HCT116 (cell line): ENCODE data around the gene ISYNA1. TPM values are rescaled to one million over a fixed set of nuclear protein-coding genes. Genes with fewer than 3 reads are reported as not detected.

Experiments
- ATAC-seq: fragments of 200-7000 bp; cut with Tn5 transposase; 2 replicates; pipeline ENCODE4 v1.9.1; 2020; ENCODE audit warnings: mild to moderate bottlenecking, moderate library complexity
- BruUV-seq: library from RNA; stranded (reverse); fragments of 400-500 nt; replicated peaks from 2 replicates; lab custom pipeline; 2021; lab: Mats Ljungman, UMichigan
- CTCF ChIA-PET: fragments of 300-600 bp; sonication (Branson Sonifier 250); formaldehyde crosslinking; loops from one replicate; lab custom pipeline; 2021; ENCODE audit warnings: antibody characterized with exemption; lab: Charles Lee
- POLR2A ChIA-PET: fragments of 300-600, 350-600 bp; sonication (Branson Sonifier 250); formaldehyde crosslinking; loops from one replicate; lab custom pipeline; 2021; ENCODE audit warnings: antibody characterized with exemption; lab: Charles Lee
- RAD21 ChIA-PET, 2 experiments: fragments of 300-600 bp; sonication (Branson Sonifier 250); formaldehyde crosslinking; loops; one replicate each; lab custom pipeline; 2023; ENCODE audit warnings: low total read pairs in 2 of 2; ENCODE audit not compliant: uncharacterized antibody in 2 of 2, unreplicated experiment in 2 of 2, low non-redundant PET in 1 of 2; lab: Charles Lee
- DNase-seq: peaks from one replicate; pipeline ENCODE4 v3.0.0-alpha.2; 2010; ENCODE audit warnings: low read depth, low spot score
- H2AFZ ChIP-seq: fragments of 200-600 bp; shearing (Covaris generic), sonication (generic); 2 replicates; pipeline ENCODE4 v1.6.1; 2017; ENCODE audit warnings: low read depth, mixed run types, mixed read lengths, antibody characterized with exemption, low read length; ENCODE audit not compliant: poor library complexity, severe bottlenecking
- H3K27ac ChIP-seq: 2 replicates; pipeline ENCODE4 v1.5.1; 2012; ENCODE audit warnings: low read depth, low read length
- H3K27me3 ChIP-seq: fragments of 200-600 bp; sonication (generic); 2 replicates; pipeline ENCODE4 v1.6.1; 2016; ENCODE audit warnings: mixed run types, low read length, mixed read lengths; ENCODE audit not compliant: insufficient read depth
- H3K36me3 ChIP-seq, 2 experiments: fragments of 200-500 bp in 1 of 2; fragments of 200-600 bp in 1 of 2; sonication (Bioruptor generic) in 1 of 2; sonication (generic) in 1 of 2; 2 replicates each; pipeline versions ENCODE4 v1.5.1 to v1.6.1; 2014 to 2016; ENCODE audit warnings: low read length in 2 of 2, inconsistent platforms in 1 of 2, mixed read lengths in 1 of 2, mixed run types in 1 of 2; ENCODE audit not compliant: insufficient read depth in 2 of 2, control insufficient read depth in 1 of 2
- H3K4me1 ChIP-seq, 2 experiments: fragments of 200-600 bp in 1 of 2; sonication (generic) in 1 of 2; 2 replicates each; pipeline versions ENCODE4 v1.5.1 to v1.6.1; 2012 to 2017; ENCODE audit warnings: low read length in 2 of 2, inconsistent platforms in 1 of 2, mild to moderate bottlenecking in 1 of 2, mixed read lengths in 1 of 2, mixed run types in 1 of 2, moderate library complexity in 1 of 2; ENCODE audit not compliant: insufficient read depth in 2 of 2, control insufficient read depth in 1 of 2
- H3K4me2 ChIP-seq: fragments of 200-600 bp; sonication (generic); 2 replicates; pipeline ENCODE4 v1.6.1; 2017; ENCODE audit warnings: mixed run types, low read length, mixed read lengths
- H3K4me3 ChIP-seq, 2 experiments: fragments of 200-600 bp in 1 of 2; sonication (generic) in 1 of 2; replicated peaks in 1 of 2; 2 replicates each; pipeline ENCODE4 v1.5.1; 2011 to 2016; ENCODE audit warnings: low read length in 2 of 2, control low read depth in 1 of 2, low read depth in 1 of 2, mild to moderate bottlenecking in 1 of 2, mixed read lengths in 1 of 2, mixed run types in 1 of 2
- H3K79me2 ChIP-seq: fragments of 200-600 bp; sonication (generic); 2 replicates; pipeline ENCODE4 v1.6.1; 2017; ENCODE audit warnings: mild to moderate bottlenecking, mixed run types, low read length, moderate library complexity, mixed read lengths; ENCODE audit not compliant: insufficient read depth
- H3K9ac ChIP-seq: fragments of 200-600 bp; sonication (generic); 2 replicates; pipeline ENCODE4 v1.6.1; 2016; ENCODE audit warnings: low read length, mixed read lengths
- H3K9me2 ChIP-seq: fragments of 200-600 bp; sonication (generic), shearing (Covaris generic); 2 replicates; pipeline ENCODE4 v1.6.1; 2017; ENCODE audit warnings: mixed run types, mild to moderate bottlenecking, moderate library complexity; ENCODE audit not compliant: insufficient read depth
- H3K9me3 ChIP-seq, 2 experiments: fragments of 200-500 bp in 1 of 2; fragments of 200-600 bp in 1 of 2; sonication (Bioruptor generic) in 1 of 2; sonication (generic) in 1 of 2; 2 replicates each; pipeline ENCODE4 v1.6.1; 2014 to 2017; ENCODE audit warnings: low read length in 2 of 2, mixed read lengths in 2 of 2, inconsistent platforms in 1 of 2, low read depth in 1 of 2, mild to moderate bottlenecking in 1 of 2, mixed run types in 1 of 2, moderate library complexity in 1 of 2; ENCODE audit not compliant: control insufficient read depth in 1 of 2, insufficient read depth in 1 of 2
- H4K20me1 ChIP-seq: fragments of 200-600 bp; sonication (generic), shearing (Covaris generic); 2 replicates; pipeline ENCODE4 v1.6.1; 2017; ENCODE audit warnings: mixed run types, mild to moderate bottlenecking, moderate library complexity; ENCODE audit not compliant: insufficient read depth
- ELF1 ChIP-seq: IDR thresholded peaks from 2 replicates; pipeline ENCODE4 v1.6.1; 2012; ENCODE audit warnings: low read depth, borderline replicate concordance
- EZH2phosphoT487 ChIP-seq: fragments of 200-600 bp; IDR thresholded peaks from 2 replicates; pipeline ENCODE4 v1.6.1; 2018; ENCODE audit warnings: antibody characterized with exemption, borderline replicate concordance
- POLR2AphosphoS5 ChIP-seq: IDR thresholded peaks from 2 replicates; pipeline ENCODE4 v1.6.1; 2011; ENCODE audit warnings: mild to moderate bottlenecking, low read depth, low read length, moderate library complexity
- SP1 ChIP-seq: IDR thresholded peaks from 2 replicates; pipeline ENCODE4 v1.6.1; 2012; ENCODE audit warnings: low read depth
- TCF7L2 ChIP-seq: IDR thresholded peaks from 2 replicates; pipeline ENCODE4 v1.7.0; 2011; ENCODE audit warnings: borderline replicate concordance, inconsistent platforms; ENCODE audit not compliant: insufficient read depth, insufficient read length; ENCODE audit errors: extremely low read depth
- YY1 ChIP-seq: IDR thresholded peaks from 2 replicates; pipeline ENCODE4 v1.6.1; 2011; ENCODE audit warnings: low read length, low read depth, moderate library complexity, mild to moderate bottlenecking; ENCODE audit not compliant: insufficient replicate concordance; ENCODE audit errors: extremely low read depth
- intact Hi-C: fragments of 100-400 bp; cut with micrococcal nuclease; formaldehyde crosslinking; loops from 2 replicates; pipeline ENCODE4 v1.10.0; 2022
- total RNA-seq: library from RNA; stranded (reverse); gene quantifications from one replicate; pipeline ENCODE4 v1.2.1, GENCODE V29; 2021; ENCODE audit not compliant: unreplicated experiment
- TF ChIP-seq, protein P1 (sequence below), 3 experiments: fragments of 200-600 bp in 1 of 3; sonication (generic) in 1 of 3; IDR thresholded peaks in 2 of 3; conservative IDR thresholded peaks in 1 of 3; 2 replicates each; pipeline ENCODE4 v1.5.1; 2012 to 2017; ENCODE audit warnings: low read depth in 2 of 3, low read length in 2 of 3, antibody characterized with exemption in 1 of 3, borderline replicate concordance in 1 of 3, control low read depth in 1 of 3, mild to moderate bottlenecking in 1 of 3, mixed read lengths in 1 of 3, mixed run types in 1 of 3, moderate library complexity in 1 of 3; ENCODE audit not compliant: insufficient read depth in 1 of 3

Gene ISYNA1
- total RNA-seq, 1 experiment from 2014 or later, result 365 TPM

DNA sequence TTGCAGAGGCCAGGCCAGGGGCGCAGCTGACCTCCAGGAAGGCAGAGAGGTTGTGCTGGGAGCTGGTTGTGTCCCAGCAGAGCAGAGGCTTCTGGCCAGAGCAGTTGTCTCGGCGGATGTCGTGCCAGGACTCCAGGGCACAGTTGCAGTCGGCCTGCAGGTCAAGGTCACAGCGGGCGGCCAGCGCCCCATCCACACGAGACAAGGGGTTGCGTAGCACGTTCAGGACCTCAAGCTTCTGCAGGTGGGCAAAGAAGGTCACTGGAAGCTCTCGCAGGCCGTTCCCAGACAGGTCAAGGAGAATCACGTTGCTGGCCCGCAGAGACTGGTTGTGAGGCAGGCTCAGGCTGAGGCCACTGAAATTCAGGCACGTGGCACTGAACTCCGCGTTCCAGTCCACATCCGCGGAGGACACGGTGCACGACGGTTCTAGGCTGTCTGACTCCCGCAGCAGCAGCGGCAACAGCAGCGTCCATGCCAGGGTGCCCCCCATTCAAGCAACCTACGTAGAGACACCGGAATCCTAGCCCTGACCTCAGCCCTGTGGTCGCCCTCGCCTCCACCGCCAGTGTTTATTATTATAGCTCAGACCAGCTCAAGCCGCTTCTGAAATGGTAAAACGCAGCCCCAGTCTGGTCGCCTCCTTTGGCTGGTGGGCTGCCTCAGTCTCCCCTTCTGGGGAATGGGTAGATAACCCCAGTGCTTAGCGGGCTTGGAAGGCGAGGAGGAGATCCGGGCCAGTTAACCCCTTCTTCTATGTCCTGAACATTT, 41.3 kb downstream of the ISYNA1 start:
- no peaks in the 10 kb centered on the region for H3K9me3 ChIP-seq
- H4K20me1 ChIP-seq, result no peaks in the 10 kb centered on the region
- H3K4me1 ChIP-seq, result peaks cover 5 to 21% of the 10 kb centered on the region in 2 experiments
- H3K9me2 ChIP-seq, result no peaks in the 10 kb centered on the region
- H3K36me3 ChIP-seq, result no peaks in the 10 kb centered on the region
- TF ChIP-seq POLR2AphosphoS5 (no peak), ELF1 (no peak), YY1 (no peak), TCF7L2 (no peak), SP1 (no peak), EZH2phosphoT487 (no peak)
- TF ChIP-seq, protein P1, sequence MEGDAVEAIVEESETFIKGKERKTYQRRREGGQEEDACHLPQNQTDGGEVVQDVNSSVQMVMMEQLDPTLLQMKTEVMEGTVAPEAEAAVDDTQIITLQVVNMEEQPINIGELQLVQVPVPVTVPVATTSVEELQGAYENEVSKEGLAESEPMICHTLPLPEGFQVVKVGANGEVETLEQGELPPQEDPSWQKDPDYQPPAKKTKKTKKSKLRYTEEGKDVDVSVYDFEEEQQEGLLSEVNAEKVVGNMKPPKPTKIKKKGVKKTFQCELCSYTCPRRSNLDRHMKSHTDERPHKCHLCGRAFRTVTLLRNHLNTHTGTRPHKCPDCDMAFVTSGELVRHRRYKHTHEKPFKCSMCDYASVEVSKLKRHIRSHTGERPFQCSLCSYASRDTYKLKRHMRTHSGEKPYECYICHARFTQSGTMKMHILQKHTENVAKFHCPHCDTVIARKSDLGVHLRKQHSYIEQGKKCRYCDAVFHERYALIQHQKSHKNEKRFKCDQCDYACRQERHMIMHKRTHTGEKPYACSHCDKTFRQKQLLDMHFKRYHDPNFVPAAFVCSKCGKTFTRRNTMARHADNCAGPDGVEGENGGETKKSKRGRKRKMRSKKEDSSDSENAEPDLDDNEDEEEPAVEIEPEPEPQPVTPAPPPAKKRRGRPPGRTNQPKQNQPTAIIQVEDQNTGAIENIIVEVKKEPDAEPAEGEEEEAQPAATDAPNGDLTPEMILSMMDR (IDR thresholded peaks at IDR 0.05 in 2 of 3, conservative IDR thresholded peaks at IDR 0.05 in 1 of 3; ENCODE audit: borderline replicate concordance in 1 of 3, insufficient read depth in 1 of 3, low read depth in 2 of 3, low read length in 2 of 3), result no peak
- TF ChIP-seq, all 23 proteins: peak for 0
- RAD21 ChIA-PET, result no interaction called here
- no peak overlapping the region for H3K27ac ChIP-seq
- ATAC-seq (no peak), DNase-seq (no peak)
- no peak overlapping the region for H3K9ac ChIP-seq
- no peaks in the 10 kb centered on the region for H3K79me2 ChIP-seq
- BruUV-seq, result no TSS peak
- H3K27me3 ChIP-seq, result no peaks in the 10 kb centered on the region
- no peak overlapping the region for H3K4me2 ChIP-seq
- no peak overlapping the region for H3K4me3 ChIP-seq
- POLR2A ChIA-PET, result no interaction called here
- intact Hi-C loops, result no loop called here
- H2AFZ ChIP-seq, result no peak overlapping the region
- CTCF ChIA-PET, result no interaction called here
